ENCODE measurements around the gene DIAPH2.

- TF ChIP-seq CREB1 (IDR thresholded peaks at IDR 0.05) (no peak), CREB1 (CRISPR knock-in tag; IDR thresholded peaks at IDR 0.05) (no peak), NR2C2 (CRISPR knock-in tag; IDR thresholded peaks at IDR 0.05; ENCODE audit: borderline replicate concordance) (no peak), POLR2A (IDR thresholded peaks at IDR 0.05; ENCODE audit: insufficient read depth in 1 of 2, low read depth in 2 of 2, low read length in 2 of 2) (no peak), MEIS1 (CRISPR knock-in tag; IDR thresholded peaks at IDR 0.05; ENCODE audit: borderline replicate concordance) (no peak), CBFB (CRISPR knock-in tag; IDR thresholded peaks at IDR 0.05) (no peak), BCLAF1 (IDR thresholded peaks at IDR 0.05) (no peak), ZNF749 (CRISPR knock-in tag; IDR thresholded peaks at IDR 0.05; ENCODE audit: borderline replicate concordance) (no peak)
Observed at GRCh38 chrX:97200454-97200853, 515.8 kb downstream of the DIAPH2 start.

All from HepG2 (cell line).